ENCODE measurements around the gene C5.

C5 gene

GRCh38 chr9:120966013-120966369 lies 84.1 kb downstream of the C5 start:
- no peak overlapping the region for H3K9ac ChIP-seq (ENCODE audit: low read length)
- no peaks in the 10 kb centered on the region for H3K4me1 ChIP-seq (ENCODE audit: low read length)
- H3K4me3 ChIP-seq (ENCODE audit: low read length), result no peak overlapping the region
- no peaks in the 10 kb centered on the region for H4K20me1 ChIP-seq (ENCODE audit: insufficient read depth, low read length)
- no peak overlapping the region for H3K27ac ChIP-seq (ENCODE audit: low read length)
- TF ChIP-seq EZH2 (optimal IDR thresholded peaks at IDR 0.05; ENCODE audit: low read depth, low read length), result no peak
- TF ChIP-seq CTCF (IDR thresholded peaks at IDR 0.05; ENCODE audit: low read length), result no peak
- no peak for TF ChIP-seq EZH2phosphoT487 (IDR thresholded peaks at IDR 0.05; ENCODE audit: low read length)
- no peaks in the 10 kb centered on the region for H3K27me3 ChIP-seq (replicated peaks; ENCODE audit: insufficient read depth, low read length)
- H3K9me3 ChIP-seq (replicated peaks; ENCODE audit: insufficient read depth, low read length), result no peaks in the 10 kb centered on the region
- H3F3A ChIP-seq (ENCODE audit: insufficient read depth, low read length), result no peaks in the 10 kb centered on the region
- DNase-seq, result no peak
- no peaks in the 10 kb centered on the region for H3K9me2 ChIP-seq (replicated peaks; ENCODE audit: insufficient read depth, low read length)
- no peaks in the 10 kb centered on the region for H3K79me2 ChIP-seq (ENCODE audit: low read length)
- no peak overlapping the region for H3K4me2 ChIP-seq (ENCODE audit: low read depth, low read length)
- H2AFZ ChIP-seq (ENCODE audit: low read length), result no peak overlapping the region
- no peaks in the 10 kb centered on the region for H3K36me3 ChIP-seq (replicated peaks; ENCODE audit: insufficient read depth, low read length)

GRCh38 chr9:120965344-120966012 lies 84.6 kb downstream of the C5 start:
- Histone ChIP-seq H2AFZ (ENCODE audit: low read length) (no peak overlapping the region), H3K36me3 (replicated peaks; ENCODE audit: insufficient read depth, low read length) (no peaks in the 10 kb centered on the region), H3K4me3 (ENCODE audit: low read length) (no peak overlapping the region), H4K20me1 (ENCODE audit: insufficient read depth, low read length) (no peaks in the 10 kb centered on the region), H3K9me2 (replicated peaks; ENCODE audit: insufficient read depth, low read length) (no peaks in the 10 kb centered on the region), H3K27me3 (replicated peaks; ENCODE audit: insufficient read depth, low read length) (no peaks in the 10 kb centered on the region), H3K4me2 (ENCODE audit: low read depth, low read length) (no peak overlapping the region), H3K79me2 (ENCODE audit: low read length) (no peaks in the 10 kb centered on the region), H3K9me3 (replicated peaks; ENCODE audit: insufficient read depth, low read length) (no peaks in the 10 kb centered on the region), H3F3A (ENCODE audit: insufficient read depth, low read length) (no peaks in the 10 kb centered on the region), H3K9ac (ENCODE audit: low read length) (no peak overlapping the region), H3K4me1 (ENCODE audit: low read length) (no peaks in the 10 kb centered on the region), H3K27ac (ENCODE audit: low read length) (no peak overlapping the region)
- no peak for TF ChIP-seq EZH2 (optimal IDR thresholded peaks at IDR 0.05; ENCODE audit: low read depth, low read length)
- no peak for TF ChIP-seq CTCF (IDR thresholded peaks at IDR 0.05; ENCODE audit: low read length)
- TF ChIP-seq EZH2phosphoT487 (IDR thresholded peaks at IDR 0.05; ENCODE audit: low read length), result no peak
- DNase-seq, result no peak

- H3K27me3 ChIP-seq (replicated peaks; ENCODE audit: insufficient read depth, low read length), result no peaks in the 10 kb centered on the region
- H3K36me3 ChIP-seq (replicated peaks; ENCODE audit: insufficient read depth, low read length), result no peaks in the 10 kb centered on the region
- H3K4me3 ChIP-seq (ENCODE audit: low read length), result no peak overlapping the region
- DNase-seq, result no peak
- TF ChIP-seq CTCF (IDR thresholded peaks at IDR 0.05; ENCODE audit: low read length) (no peak), EZH2 (optimal IDR thresholded peaks at IDR 0.05; ENCODE audit: low read depth, low read length) (no peak), EZH2phosphoT487 (IDR thresholded peaks at IDR 0.05; ENCODE audit: low read length) (no peak)
- no peak overlapping the region for H3K9ac ChIP-seq (ENCODE audit: low read length)
- H3F3A ChIP-seq (ENCODE audit: insufficient read depth, low read length), result no peaks in the 10 kb centered on the region
- no peaks in the 10 kb centered on the region for H4K20me1 ChIP-seq (ENCODE audit: insufficient read depth, low read length)
- H3K9me3 ChIP-seq (replicated peaks; ENCODE audit: insufficient read depth, low read length), result no peaks in the 10 kb centered on the region
- no peak overlapping the region for H3K27ac ChIP-seq (ENCODE audit: low read length)
- no peaks in the 10 kb centered on the region for H3K79me2 ChIP-seq (ENCODE audit: low read length)
- H3K9me2 ChIP-seq (replicated peaks; ENCODE audit: insufficient read depth, low read length), result no peaks in the 10 kb centered on the region
- no peak overlapping the region for H3K4me2 ChIP-seq (ENCODE audit: low read depth, low read length)
- H2AFZ ChIP-seq (ENCODE audit: low read length), result no peak overlapping the region
- H3K4me1 ChIP-seq (ENCODE audit: low read length), result no peaks in the 10 kb centered on the region
Measured at GRCh38 chr9:120961936-120962335, 88.1 kb downstream of the C5 start.

Data from MM.1S (cell line).